Lung (tissue), 12 donors: ENCODE results near the gene PCDHGA11. TPM values are rescaled to one million over a fixed set of nuclear protein-coding genes. Genes with fewer than 3 reads are reported as not detected.
"Not testable (repeated sequence)": the region's sequence is repeated elsewhere in the genome, so short reads cannot be mapped to it uniquely, and the experiment has no call there.

ENCODE experiments used
- ATAC-seq: fragments of 200-7000 bp; cut with Tn5 transposase; one replicate; pipeline ENCODE4 v1.9.1; 2020; ENCODE audit warnings: moderate number of reproducible peaks; ENCODE audit not compliant: insufficient read depth, low FRiP score
- DNase-seq, 3 donors: peaks; one replicate each; pipeline ENCODE4 v3.0.0-alpha.2; 2013 to 2017
- H3K27ac ChIP-seq, 2 donors: one replicate each; pipeline ENCODE4 v1.5.1; 2013; ENCODE audit warnings: mild to moderate bottlenecking in 2 of 2, moderate library complexity in 2 of 2, control low read depth in 1 of 2, inconsistent platforms in 1 of 2, low read depth in 1 of 2, low read length in 1 of 2
- H3K27me3 ChIP-seq, 3 donors: one replicate each; pipeline ENCODE4 v1.5.1; 2013; ENCODE audit warnings: low read length in 2 of 3; ENCODE audit not compliant: control insufficient read depth in 3 of 3, insufficient read depth in 3 of 3
- H3K36me3 ChIP-seq, 4 donors: one replicate each; pipeline ENCODE4 v1.5.1; 2013; ENCODE audit warnings: low read length in 4 of 4, mild to moderate bottlenecking in 1 of 4, moderate library complexity in 1 of 4; ENCODE audit not compliant: control insufficient read depth in 4 of 4, insufficient read depth in 4 of 4
- H3K4me1 ChIP-seq, 5 donors: one replicate each; pipeline ENCODE4 v1.5.1; 2013; ENCODE audit warnings: low read length in 5 of 5, mild to moderate bottlenecking in 2 of 5, moderate library complexity in 1 of 5; ENCODE audit not compliant: control insufficient read depth in 5 of 5, insufficient read depth in 5 of 5
- H3K4me3 ChIP-seq: one replicate; pipeline ENCODE4 v1.5.1; 2013; ENCODE audit warnings: mild to moderate bottlenecking, control low read depth, moderate library complexity
- H3K9ac ChIP-seq, 2 donors: one replicate each; pipeline ENCODE4 v1.5.1; 2013; ENCODE audit warnings: low read length in 2 of 2, control low read depth in 1 of 2; ENCODE audit not compliant: insufficient read depth in 1 of 2
- H3K9me3 ChIP-seq, 4 donors: one replicate each; pipeline ENCODE4 v1.5.1; 2013; ENCODE audit warnings: low read length in 3 of 4, mild to moderate bottlenecking in 1 of 4, moderate library complexity in 1 of 4; ENCODE audit not compliant: control insufficient read depth in 4 of 4, insufficient read depth in 3 of 4
- CTCF ChIP-seq: IDR thresholded peaks from 2 replicates; pipeline ENCODE4 v1.5.1; 2012; ENCODE audit warnings: mild to moderate bottlenecking; ENCODE audit errors: control extremely low read depth, extremely low read depth
- WGBS, 2 donors: extraction: QIAGEN DNeasy Blood & Tissue Kit; methylation state at CpG; one replicate each; pipeline ENCODE4 v1.1.7; 2013; 5-methylcytosine and 5-hydroxymethylcytosine counted together
- polyA plus RNA-seq, 2 donors: library from polyadenylated mRNA; stranded (reverse); fragments of 200-250 nt; gene quantifications; one replicate each; pipeline ENCODE4 v1.2.1, GENCODE V29; 2013
- total RNA-seq, 2 donors: library from RNA; depleted of rRNA in 1 of 2; stranded (reverse); fragments of >200 nt in 1 of 2; gene quantifications; one replicate each; pipeline ENCODE4 v1.2.1, GENCODE V29; 2014 to 2021
- donor health status: control.
- donor health status: control.
- donor health status: Bipolar disorder and iron deficiency.
- donor health status: healthy.
- donor health status: DM: yes; HTN: yes; CAD: no.

The PCDHGA11 gene
- total and polyA plus RNA-seq, 4 donors = 0.65 to 11.1 (median 2.3) TPM

DNA sequence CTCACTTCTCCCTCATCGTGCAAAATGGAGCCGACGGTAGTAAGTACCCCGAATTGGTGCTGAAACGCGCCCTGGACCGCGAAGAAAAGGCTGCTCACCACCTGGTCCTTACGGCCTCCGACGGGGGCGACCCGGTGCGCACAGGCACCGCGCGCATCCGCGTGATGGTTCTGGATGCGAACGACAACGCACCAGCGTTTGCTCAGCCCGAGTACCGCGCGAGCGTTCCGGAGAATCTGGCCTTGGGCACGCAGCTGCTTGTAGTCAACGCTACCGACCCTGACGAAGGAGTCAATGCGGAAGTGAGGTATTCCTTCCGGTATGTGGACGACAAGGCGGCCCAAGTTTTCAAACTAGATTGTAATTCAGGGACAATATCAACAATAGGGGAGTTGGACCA, 10.4 kb downstream of the PCDHGA11 start:
- no peak for DNase-seq

GRCh38 chr5:141432308-141432707, 11.5 kb downstream of the PCDHGA11 start:
- H3K27ac ChIP-seq, H3K9ac ChIP-seq, H3K4me3 ChIP-seq, ATAC-seq, DNase-seq, H3K27me3 ChIP-seq, H3K4me1 ChIP-seq: not testable (repeated sequence)
- H3K9me3 ChIP-seq = peaks cover 4 to 46% (median 19%) of the 10 kb centered on the region in 4 donors
- peaks cover 0 to 19% (median 0%) of the 10 kb centered on the region in 4 donors for H3K36me3 ChIP-seq
- 34 to 41% methylated on average over 33 to 38 of the region's 38 CpGs for WGBS, 2 donors

More for the DNA sequence above, 10.4 kb downstream of the PCDHGA11 start:
- H3K9me3 ChIP-seq = peaks cover 0 to 53% (median 24%) of the 10 kb centered on the region in 4 donors
- no peak overlapping the region for H3K27ac ChIP-seq
- no peak for ATAC-seq
- H3K4me3 ChIP-seq = no peak overlapping the region
- 16% methylated on average over 37 of the region's 37 CpGs for WGBS, 2 donors
- no peak for TF ChIP-seq CTCF
- peaks cover 0 to 5% (median 0%) of the 10 kb centered on the region in 5 donors for H3K4me1 ChIP-seq
- H3K27me3 ChIP-seq = no peaks in the 10 kb centered on the region
- H3K36me3 ChIP-seq = peaks cover 0 to 28% (median 0%) of the 10 kb centered on the region in 4 donors
- no peak overlapping the region for H3K9ac ChIP-seq

DNA sequence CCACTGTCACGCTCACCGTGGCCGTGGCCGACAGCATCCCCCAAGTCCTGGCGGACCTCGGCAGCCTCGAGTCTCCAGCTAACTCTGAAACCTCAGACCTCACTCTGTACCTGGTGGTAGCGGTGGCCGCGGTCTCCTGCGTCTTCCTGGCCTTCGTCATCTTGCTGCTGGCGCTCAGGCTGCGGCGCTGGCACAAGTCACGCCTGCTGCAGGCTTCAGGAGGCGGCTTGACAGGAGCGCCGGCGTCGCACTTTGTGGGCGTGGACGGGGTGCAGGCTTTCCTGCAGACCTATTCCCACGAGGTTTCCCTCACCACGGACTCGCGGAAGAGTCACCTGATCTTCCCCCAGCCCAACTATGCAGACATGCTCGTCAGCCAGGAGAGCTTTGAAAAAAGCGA, 11.9 kb downstream of the PCDHGA11 start:
- not testable (repeated sequence) for ATAC-seq, H3K27me3 ChIP-seq, H3K4me3 ChIP-seq, DNase-seq, H3K4me1 ChIP-seq, H3K9ac ChIP-seq, H3K27ac ChIP-seq
- peaks cover 4 to 43% (median 16%) of the 10 kb centered on the region in 4 donors for H3K9me3 ChIP-seq
- H3K36me3 ChIP-seq = peaks cover 0 to 15% (median 0%) of the 10 kb centered on the region in 4 donors
- 27 to 31% methylated on average over 24 to 29 of the region's 29 CpGs for WGBS, 2 donors

GRCh38 chr5:141434006-141434405, 13.2 kb downstream of the PCDHGA11 start:
- 73 to 85% methylated on average over 2 of the region's 2 CpGs for WGBS, 2 donors
- H3K9me3 ChIP-seq = peaks cover 4 to 36% (median 12%) of the 10 kb centered on the region in 4 donors

More at GRCh38 chr5:141434006-141434405, 13.2 kb downstream of the PCDHGA11 start:
- ATAC-seq = no peak
- H3K9ac ChIP-seq = no peak overlapping the region
- H3K4me1 ChIP-seq = peaks cover 0 to 5% (median 0%) of the 10 kb centered on the region in 5 donors
- no peak overlapping the region for H3K27ac ChIP-seq
- no peak for TF ChIP-seq CTCF
- DNase-seq = no peak
- no peaks in the 10 kb centered on the region for H3K27me3 ChIP-seq
- H3K4me3 ChIP-seq = no peak overlapping the region
- peaks cover 0 to 10% (median 0%) of the 10 kb centered on the region in 4 donors for H3K36me3 ChIP-seq
